Esophagus muscularis mucosa (tissue), 3 donors: ENCODE data around the gene SPDYC.

ENCODE experiments used
- CTCF ChIP-seq, 3 experiments: fragments of 200-600 bp in 2 of 3; fragments of 450-650 bp in 1 of 3; sonication (generic) in 2 of 3; IDR thresholded peaks; one replicate each; pipeline ENCODE4 v1.5.1; 2017 to 2019; ENCODE audit warnings: antibody characterized with exemption in 3 of 3, mild to moderate bottlenecking in 2 of 3, moderate library complexity in 1 of 3
- POLR2A ChIP-seq: fragments of 450-650 bp; IDR thresholded peaks from one replicate; pipeline ENCODE4 v1.6.1; 2017; ENCODE audit warnings: antibody characterized with exemption, moderate library complexity, mild to moderate bottlenecking, low read depth
- POLR2AphosphoS5 ChIP-seq, 2 donors: sonication (generic); formaldehyde crosslinking; IDR thresholded peaks; one replicate each; pipeline ENCODE4 v1.6.1; 2017; ENCODE audit warnings: antibody characterized with exemption in 2 of 2

DNA sequence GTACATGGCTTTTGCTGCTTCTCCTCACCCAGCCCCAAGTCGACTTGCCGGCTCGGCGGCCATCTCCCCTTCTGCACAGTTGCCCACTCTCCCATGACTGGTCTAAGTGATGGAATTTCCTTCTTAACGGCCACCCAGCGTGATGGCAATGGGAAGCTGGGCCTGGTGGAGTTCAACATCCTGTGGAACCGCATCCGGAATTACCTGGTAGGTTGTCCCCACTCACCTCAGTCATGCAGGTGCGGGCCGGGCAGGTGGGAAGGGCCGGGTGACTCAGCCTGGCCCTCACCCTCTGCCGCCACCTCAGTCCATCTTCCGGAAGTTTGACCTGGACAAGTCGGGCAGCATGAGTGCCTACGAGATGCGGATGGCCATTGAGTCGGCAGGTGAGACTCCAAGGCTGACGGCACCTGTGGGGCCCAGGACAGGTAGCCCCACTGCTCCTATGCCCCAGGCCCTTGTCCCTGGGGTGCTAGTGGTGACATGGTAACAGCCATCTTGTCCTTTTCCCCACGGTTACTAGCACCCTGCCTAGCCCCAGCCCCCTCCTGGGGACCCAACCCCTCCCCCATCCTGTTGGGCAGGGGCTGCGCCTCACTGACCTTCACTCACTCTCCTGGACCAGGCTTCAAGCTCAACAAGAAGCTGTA, 39.8 kb downstream of the SPDYC start:
- TF ChIP-seq POLR2AphosphoS5 (IDR thresholded peaks at IDR 0.05) (no peak), CTCF (IDR thresholded peaks at IDR 0.05) (no peak), POLR2A (no peak)
